Stimulated activated CD4-positive, alpha-beta T cell treated with anti-CD3 and anti-CD28 coated beads, Interleukin-15, amount 100 ng/mL, for 24 hours (primary cell): Measurements from ENCODE around the gene TMEM214.

Experiments used
- DNase-seq: peaks from one replicate; pipeline ENCODE4 v3.0.0-alpha.2; 2020

Gene TMEM214

GRCh38 chr2:27042159-27042661 is 9.4 kb downstream of the TMEM214 start:
- DNase-seq: no peak

- DNase-seq: no peak
These were observed 10.3 kb downstream of the TMEM214 start for GRCh38 chr2:27042985-27043634.

- DNase-seq: peak; percentile 85
These were observed 16.9 kb downstream of the TMEM214 start for GRCh38 chr2:27049422-27050280.

GRCh38 chr2:27050281-27050995 is 17.7 kb downstream of the TMEM214 start:
- peak; percentile 89 for DNase-seq

- peak; percentile 97 for DNase-seq
These were observed 18.5 kb downstream of the TMEM214 start, which contains the start of gene AGBL5 for GRCh38 chr2:27050996-27051901. Gene AGBL5 (plus strand): TSS chr2:27051668. CDS start chr2:27052959, 1,291 bp downstream.

GRCh38 chr2:27051902-27052645 is 19.3 kb downstream of the TMEM214 start:
- no peak for DNase-seq

- DNase-seq: no peak
These were observed 20.6 kb downstream of the TMEM214 start for GRCh38 chr2:27053321-27053720.

- DNase-seq: no peak
These were observed 21.0 kb downstream of the TMEM214 start for GRCh38 chr2:27053776-27054175.

GRCh38 chr2:27054721-27055120 is 22.0 kb downstream of the TMEM214 start:
- DNase-seq: no peak

- DNase-seq: no peak
These were observed 24.4 kb downstream of the TMEM214 start for GRCh38 chr2:27057184-27057583.

GRCh38 chr2:27058210-27058609 is 25.4 kb downstream of the TMEM214 start:
- no peak for DNase-seq

GRCh38 chr2:27059141-27059820 is 26.5 kb downstream of the TMEM214 start:
- no peak for DNase-seq

- no peak for DNase-seq
These were observed 27.6 kb downstream of the TMEM214 start for GRCh38 chr2:27060323-27060722.

GRCh38 chr2:27065128-27065527 is 32.4 kb downstream of the TMEM214 start:
- no peak for DNase-seq

- DNase-seq: no peak
These were observed 34.6 kb downstream of the TMEM214 start for GRCh38 chr2:27067385-27067784.

GRCh38 chr2:27069436-27069835 is 36.7 kb downstream of the TMEM214 start:
- no peak for DNase-seq

GRCh38 chr2:27069961-27070618 is 37.3 kb downstream of the TMEM214 start:
- no peak for DNase-seq

GRCh38 chr2:27070653-27071276 is 38.0 kb downstream of the TMEM214 start:
- DNase-seq: no peak

- DNase-seq: peak; percentile 94
These were observed 38.7 kb downstream of the TMEM214 start, which contains the start of gene OST4 for GRCh38 chr2:27071277-27071989. Gene OST4 (minus strand): TSS chr2:27071654.
